Thyroid gland (tissue), 4 donors: ENCODE measurements around the gene C11orf91.

Experiments used
- POLR2A ChIP-seq, 2 donors: fragments of 450-650 bp; IDR thresholded peaks; one replicate each; pipeline ENCODE4 v1.6.1; 2017; ENCODE audit warnings: antibody characterized with exemption in 2 of 2, mild to moderate bottlenecking in 2 of 2, moderate library complexity in 1 of 2
- TF ChIP-seq, protein P1 (sequence below), 6 experiments: fragments of 200-600 bp in 3 of 6; fragments of 450-650 bp in 3 of 6; sonication (generic) in 3 of 6; IDR thresholded peaks; one replicate each; pipeline ENCODE4 v1.5.1; 2016 to 2019; ENCODE audit warnings: antibody characterized with exemption in 6 of 6, mild to moderate bottlenecking in 2 of 6, inconsistent platforms in 1 of 6, moderate library complexity in 1 of 6

DNA sequence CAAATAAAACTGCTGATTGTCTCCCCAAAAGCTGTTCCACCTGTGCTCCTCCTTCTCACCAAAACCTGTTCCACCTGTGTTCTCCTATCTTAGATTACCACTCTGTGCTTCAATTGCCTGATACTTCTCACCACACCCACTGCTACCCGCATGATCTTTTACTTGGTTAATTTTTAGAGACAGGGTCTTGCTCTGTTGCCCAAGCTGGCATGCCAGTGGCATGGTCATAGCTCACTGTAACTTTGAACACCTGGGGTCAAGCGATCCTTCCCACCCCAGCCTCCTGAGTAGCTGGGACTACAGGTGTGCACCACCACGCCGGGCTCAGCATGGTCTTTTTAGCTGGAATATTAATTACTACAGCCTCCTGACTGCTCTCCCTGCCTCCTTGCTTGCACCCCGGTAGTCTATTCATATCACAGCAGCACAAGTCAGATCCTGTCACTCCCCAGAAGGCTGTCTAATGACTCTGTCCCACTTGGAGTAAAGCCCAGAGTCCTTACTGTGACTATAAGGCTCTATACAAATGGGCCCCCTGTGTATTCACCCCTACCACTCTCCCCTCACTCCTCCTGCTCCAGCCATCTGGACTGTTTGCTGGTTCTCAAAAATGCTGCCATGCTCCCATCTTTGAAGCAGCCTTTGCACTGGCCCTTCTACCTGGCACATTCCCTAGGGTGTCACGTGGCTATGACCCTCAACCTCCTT lies 3.5 kb downstream of the C11orf91 start:
- TF ChIP-seq, protein P1, sequence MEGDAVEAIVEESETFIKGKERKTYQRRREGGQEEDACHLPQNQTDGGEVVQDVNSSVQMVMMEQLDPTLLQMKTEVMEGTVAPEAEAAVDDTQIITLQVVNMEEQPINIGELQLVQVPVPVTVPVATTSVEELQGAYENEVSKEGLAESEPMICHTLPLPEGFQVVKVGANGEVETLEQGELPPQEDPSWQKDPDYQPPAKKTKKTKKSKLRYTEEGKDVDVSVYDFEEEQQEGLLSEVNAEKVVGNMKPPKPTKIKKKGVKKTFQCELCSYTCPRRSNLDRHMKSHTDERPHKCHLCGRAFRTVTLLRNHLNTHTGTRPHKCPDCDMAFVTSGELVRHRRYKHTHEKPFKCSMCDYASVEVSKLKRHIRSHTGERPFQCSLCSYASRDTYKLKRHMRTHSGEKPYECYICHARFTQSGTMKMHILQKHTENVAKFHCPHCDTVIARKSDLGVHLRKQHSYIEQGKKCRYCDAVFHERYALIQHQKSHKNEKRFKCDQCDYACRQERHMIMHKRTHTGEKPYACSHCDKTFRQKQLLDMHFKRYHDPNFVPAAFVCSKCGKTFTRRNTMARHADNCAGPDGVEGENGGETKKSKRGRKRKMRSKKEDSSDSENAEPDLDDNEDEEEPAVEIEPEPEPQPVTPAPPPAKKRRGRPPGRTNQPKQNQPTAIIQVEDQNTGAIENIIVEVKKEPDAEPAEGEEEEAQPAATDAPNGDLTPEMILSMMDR (IDR thresholded peaks at IDR 0.05): no peak
- TF ChIP-seq POLR2A (IDR thresholded peaks at IDR 0.05): no peak
